Coronary artery (tissue), 2 donors: Measurements from ENCODE around the gene TUBGCP2.

Experiments used
- DNase-seq: peaks from one replicate; pipeline ENCODE4 v3.0.0-alpha.2; 2017; ENCODE audit warnings: low spot score
- H3K27ac ChIP-seq, 2 donors: fragments of 200-600 bp; sonication (generic); one replicate each; pipeline ENCODE4 v1.5.1; 2016 to 2019
- H3K4me3 ChIP-seq: fragments of 200-600 bp; sonication (generic); 2 replicates; pipeline ENCODE4 v1.5.1; 2016; ENCODE audit warnings: mild to moderate bottlenecking, moderate library complexity
- CTCF ChIP-seq: fragments of 200-600 bp; sonication (generic); IDR thresholded peaks from one replicate; pipeline ENCODE4 v1.5.1; 2019; ENCODE audit warnings: antibody characterized with exemption

Gene TUBGCP2

DNA sequence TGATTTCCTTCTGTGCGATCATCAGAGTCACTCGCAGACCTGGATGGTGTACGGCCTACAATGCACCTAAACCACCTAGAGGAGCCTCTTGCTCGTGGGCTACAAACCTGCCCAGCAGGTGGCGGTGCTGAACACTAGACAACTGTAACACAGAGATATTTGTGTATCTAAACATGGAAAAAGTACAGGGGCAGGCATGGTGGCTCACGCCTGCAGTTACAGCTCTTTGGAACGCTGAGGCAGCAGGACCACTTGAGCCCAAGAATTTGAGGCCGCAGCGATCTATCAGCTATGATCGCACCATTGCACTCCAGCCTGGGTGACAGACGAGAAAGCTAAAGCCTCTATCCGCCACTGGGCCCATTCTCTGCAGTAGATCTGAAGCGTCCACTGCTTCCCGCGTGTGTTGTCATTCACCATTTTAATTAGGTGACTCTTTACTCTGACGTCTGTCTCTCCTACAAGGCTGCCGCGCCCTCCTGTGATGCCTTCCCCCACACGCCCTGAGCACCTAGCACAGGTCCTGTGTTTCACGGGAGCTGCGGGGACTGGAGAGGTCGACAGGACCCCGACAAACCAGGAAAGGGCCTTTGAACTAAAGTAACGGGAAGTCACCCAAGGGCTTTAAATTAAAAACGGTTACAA lies 774 bp downstream of the TUBGCP2 start:
- no peak for DNase-seq
- no peak for TF ChIP-seq CTCF
- Histone ChIP-seq H3K4me3 (peak overlapping the region; percentile 92), H3K27ac (peak overlapping the region; percentile 92 to 97)

- peak overlapping the region; percentile 92 for H3K4me3 ChIP-seq
- no peak for TF ChIP-seq CTCF
- DNase-seq = no peak
- H3K27ac ChIP-seq = no peak overlapping the region
Measured at GRCh38 chr10:133306941-133307379, 1.7 kb downstream of the TUBGCP2 start.

DNA sequence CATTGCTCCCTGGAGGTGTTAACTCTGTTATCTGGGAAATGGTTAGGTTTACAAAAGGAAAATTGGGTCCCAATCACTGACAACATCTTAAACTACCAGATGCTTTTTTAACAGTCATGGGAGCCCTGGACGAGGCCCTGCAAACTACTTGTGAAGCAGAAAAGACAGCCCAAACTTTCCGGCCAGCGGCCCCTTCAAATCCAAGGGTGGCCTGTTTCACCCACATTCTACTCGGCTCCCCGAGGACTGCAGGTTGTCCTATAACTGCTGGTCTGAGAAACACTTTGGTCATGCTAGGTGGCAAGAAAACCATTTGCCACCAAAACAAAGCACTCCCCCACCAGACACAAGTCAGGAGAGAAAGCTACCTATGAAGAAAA lies 2.6 kb downstream of the TUBGCP2 start:
- no peak for DNase-seq
- Histone ChIP-seq H3K27ac (peak overlapping the region in 1 of 2 donors; percentile 62), H3K4me3 (no peak overlapping the region)
- TF ChIP-seq CTCF = no peak

DNA sequence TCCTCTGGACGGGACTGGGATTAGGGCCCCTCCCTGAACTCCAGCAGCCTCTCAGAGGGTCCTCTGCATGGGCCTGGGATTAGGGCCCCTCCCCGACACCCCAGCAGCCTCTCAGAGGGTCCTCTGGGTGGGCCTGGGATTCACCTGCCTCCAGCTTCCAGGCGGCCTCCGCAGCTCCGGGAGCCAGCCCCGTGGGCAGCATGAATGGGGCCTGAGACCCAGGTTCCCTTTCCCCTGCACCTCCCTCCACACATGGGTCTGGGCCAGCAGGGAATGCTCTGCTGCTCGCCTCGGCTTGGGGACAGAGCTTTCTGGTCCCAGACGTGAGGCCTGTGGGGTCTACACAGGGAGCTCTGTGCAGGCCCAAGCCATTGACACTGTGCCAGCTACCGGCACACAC lies 5.5 kb downstream of the TUBGCP2 start:
- no peak for DNase-seq
- no peak for TF ChIP-seq CTCF
- Histone ChIP-seq H3K27ac (no peak overlapping the region), H3K4me3 (no peak overlapping the region)

DNA sequence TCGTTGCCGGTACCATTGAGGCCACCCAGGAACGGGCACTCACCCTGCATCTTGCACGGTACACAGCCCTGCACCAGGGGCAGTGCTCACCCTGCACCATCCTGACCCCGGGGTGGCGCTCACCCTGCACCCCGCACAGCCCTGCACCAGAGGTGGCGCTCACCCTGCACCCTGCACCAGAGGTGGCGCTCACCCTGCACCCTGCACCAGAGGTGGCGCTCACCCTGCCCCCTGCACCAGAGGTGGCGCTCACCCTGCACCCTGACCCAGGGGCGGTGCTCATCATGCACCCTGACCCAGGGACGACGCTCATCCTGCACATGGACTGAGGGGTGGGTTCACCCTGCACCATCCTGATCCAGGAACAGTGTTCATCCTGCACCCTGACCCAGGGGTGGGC lies 6.4 kb downstream of the TUBGCP2 start:
- Histone ChIP-seq H3K4me3 (no peak overlapping the region), H3K27ac (no peak overlapping the region)
- no peak for TF ChIP-seq CTCF
- no peak for DNase-seq

DNA sequence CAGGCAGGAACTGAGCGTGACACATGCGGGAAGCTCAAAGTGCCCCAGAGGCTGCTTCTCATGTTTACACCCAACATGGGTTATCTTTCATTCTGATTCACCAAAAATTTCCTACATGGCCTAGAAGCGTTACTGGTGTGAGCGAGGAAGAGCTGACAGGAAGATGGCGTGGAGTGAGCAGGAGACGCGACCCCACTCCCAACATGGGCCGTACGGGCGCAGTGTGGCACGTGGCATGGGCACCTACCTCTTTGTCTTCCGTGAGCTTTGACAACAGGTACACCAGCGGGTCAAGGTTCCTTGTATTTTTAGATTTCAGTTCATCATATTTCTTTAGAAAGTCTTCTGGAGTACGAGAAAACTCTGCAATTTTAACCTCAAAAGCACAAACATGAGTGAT lies 8.9 kb downstream of the TUBGCP2 start:
- Histone ChIP-seq H3K4me3 (no peak overlapping the region), H3K27ac (no peak overlapping the region)
- DNase-seq = no peak
- TF ChIP-seq CTCF = no peak

DNA sequence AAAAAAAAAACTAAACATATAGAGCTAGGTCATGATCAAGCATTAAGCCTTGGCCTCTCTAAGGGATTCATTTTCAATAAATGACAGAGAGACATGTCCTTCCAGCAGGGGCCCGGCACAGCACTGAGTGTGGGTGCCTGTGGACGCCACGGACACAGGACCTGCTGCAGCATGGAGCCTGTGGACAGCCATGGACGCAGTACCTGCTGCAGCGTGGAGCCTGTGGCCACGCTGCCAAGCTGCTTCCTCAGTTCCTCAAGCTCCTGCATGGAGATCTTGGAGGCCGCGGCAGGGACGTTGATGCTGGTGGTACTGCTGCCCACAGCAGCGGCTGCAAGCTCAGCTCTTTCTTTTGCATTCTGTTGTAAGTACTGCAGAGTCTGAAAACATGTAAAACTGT lies 9.4 kb downstream of the TUBGCP2 start:
- no peak for TF ChIP-seq CTCF
- H3K27ac ChIP-seq = no peak overlapping the region
- no peak for DNase-seq
- H3K4me3 ChIP-seq = no peak overlapping the region
